IPS DF 4.7 (cell line): ENCODE measurements around the gene SMTNL2.

Source experiments
- DNase-seq: peaks from one replicate; pipeline ENCODE4 v3.0.0-alpha.2; 2013; ENCODE audit warnings: low spot score; ENCODE audit errors: extremely low read depth

The SMTNL2 gene

DNA sequence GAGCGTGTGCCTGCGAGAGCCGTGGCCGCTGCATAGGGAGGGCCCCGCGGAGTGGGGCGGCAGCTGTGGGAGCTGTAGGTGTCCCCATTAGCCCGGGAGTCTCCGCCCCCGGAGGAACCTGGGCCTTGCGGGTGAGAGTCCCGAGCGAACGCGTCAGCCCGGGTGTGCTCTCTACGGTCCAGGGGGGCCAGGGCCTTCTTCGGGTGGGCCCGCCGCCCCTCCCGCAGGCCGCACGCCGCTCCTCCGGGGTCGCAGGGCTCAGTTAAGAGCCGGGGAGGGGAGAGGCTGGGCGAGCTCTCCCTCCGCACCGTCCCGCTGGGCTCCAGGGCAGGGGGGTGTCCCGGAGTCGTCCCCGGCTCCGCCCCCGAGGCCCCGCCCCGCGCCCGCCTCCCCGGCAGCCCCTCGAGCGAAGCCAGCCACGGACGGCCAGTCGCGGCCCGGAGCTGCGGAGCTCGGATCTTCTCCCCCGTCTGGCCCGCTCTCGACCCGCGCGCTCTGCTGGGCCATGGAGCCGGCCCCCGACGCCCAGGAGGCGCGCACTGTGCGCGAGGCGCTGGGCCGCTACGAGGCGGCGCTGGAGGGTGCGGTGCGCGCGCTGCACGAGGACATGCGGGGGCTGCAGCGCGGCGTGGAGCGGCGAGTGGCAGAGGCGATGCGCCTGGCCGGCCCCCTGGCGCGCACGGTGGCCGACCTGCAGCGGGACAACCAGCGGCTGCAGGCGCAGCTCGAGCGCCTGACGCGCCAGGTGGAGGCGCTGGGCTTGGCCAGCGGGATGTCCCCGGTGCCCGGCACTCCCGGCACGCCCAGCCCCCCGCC lies at the start of gene SMTNL2:
Gene SMTNL2, plus strand, starts transcription at position 429 of the 816 bp plus-strand sequence. Its CDS starts 77 bp downstream, at position 506.
- no peak for DNase-seq

DNA sequence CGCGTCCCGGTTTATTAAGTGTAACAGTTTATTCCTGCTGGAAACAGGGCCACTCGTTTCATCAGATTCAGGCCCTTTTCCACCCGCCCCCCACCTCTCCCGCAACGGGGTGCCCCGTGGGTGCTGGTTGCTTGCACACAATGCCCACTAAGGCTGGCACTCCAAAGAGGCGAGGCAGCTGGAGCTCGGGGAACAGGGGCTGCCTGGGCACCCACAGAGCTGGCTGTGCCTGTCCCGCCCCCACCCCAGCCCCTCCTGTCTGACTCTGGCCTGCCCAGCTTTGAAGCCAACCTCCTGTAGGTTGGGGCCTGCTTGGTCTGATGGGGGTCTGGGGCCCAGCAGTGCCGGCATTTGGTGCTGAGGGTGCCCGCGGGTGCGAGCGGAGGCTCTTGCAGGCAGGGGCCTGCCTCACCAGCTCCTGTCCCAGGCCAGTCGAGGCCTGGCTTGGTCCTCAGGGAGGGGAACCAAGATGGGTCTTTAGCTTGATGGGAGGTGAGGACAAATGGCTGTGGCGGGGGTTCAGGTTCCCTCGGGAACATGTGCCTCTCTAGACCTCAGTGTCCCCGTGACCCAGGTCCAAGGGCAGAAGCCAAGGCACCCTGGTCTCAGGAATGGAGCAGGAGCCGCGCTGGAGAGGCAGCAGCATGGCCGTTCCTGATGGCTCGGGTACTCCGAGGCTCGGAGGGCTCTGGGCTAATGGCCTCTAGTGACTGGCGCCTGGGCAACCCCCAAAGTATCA lies 49.2 kb upstream of the SMTNL2 start:
- DNase-seq = no peak

GRCh38 chr17:4535667-4536258 lies 48.6 kb upstream of the SMTNL2 start:
- no peak for DNase-seq

DNA sequence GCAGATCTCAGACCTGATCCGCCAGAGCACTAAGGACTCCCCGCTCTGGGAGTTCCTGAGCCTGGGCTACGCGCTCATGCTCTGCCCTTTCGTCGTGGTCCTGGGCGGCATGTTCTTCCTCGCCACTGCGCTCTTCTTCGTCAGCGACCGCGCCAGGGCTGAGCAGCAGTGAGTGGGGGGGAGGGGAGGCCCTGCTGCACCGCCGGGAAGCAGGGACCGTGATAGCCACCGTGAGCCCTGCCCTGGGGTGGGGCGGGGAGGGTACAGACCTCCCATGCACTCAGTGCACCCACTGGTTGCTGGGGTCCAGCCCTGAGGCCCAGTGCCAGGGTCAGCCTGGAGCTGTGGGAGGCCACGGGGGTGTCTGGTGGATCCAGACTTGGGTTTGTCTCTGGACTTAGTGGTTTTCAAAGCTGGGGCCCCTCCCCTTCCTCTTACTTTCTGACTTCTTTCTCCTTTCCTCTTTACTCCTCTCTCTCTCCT lies 48.0 kb upstream of the SMTNL2 start:
- no peak for DNase-seq

DNA sequence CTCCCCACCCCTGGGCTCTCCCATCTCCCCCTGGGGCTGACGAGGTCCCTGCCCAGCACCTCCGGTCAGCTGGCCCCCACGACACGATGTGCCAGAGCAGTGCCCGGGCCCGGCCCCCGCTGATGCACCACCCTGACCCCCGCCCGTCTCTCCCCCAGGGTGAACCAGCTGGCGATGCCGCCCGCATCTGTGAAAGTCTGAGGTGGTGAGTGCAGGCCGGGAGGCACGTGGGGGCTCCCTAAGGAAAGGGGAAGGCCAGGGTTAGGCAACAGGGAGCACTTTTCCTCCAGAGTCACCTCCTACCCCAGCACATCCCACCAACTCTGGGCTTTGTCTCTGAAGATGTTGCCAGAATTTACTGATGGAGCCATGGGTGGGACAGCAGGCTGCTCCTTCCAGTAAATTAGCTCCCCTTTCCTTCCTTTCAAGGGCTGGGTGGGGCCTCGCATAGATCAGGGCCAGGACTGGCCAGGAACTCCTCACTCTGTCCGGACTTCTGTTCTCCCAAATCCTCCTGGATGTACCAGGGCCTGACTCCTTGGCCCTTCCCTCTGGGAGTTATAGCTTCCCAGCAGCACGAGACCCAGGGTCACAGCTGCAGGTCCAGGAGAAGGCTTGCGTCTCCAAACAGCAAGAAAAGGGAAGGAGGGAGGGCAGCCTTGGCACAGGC lies 47.5 kb upstream of the SMTNL2 start:
- DNase-seq = no peak

DNA sequence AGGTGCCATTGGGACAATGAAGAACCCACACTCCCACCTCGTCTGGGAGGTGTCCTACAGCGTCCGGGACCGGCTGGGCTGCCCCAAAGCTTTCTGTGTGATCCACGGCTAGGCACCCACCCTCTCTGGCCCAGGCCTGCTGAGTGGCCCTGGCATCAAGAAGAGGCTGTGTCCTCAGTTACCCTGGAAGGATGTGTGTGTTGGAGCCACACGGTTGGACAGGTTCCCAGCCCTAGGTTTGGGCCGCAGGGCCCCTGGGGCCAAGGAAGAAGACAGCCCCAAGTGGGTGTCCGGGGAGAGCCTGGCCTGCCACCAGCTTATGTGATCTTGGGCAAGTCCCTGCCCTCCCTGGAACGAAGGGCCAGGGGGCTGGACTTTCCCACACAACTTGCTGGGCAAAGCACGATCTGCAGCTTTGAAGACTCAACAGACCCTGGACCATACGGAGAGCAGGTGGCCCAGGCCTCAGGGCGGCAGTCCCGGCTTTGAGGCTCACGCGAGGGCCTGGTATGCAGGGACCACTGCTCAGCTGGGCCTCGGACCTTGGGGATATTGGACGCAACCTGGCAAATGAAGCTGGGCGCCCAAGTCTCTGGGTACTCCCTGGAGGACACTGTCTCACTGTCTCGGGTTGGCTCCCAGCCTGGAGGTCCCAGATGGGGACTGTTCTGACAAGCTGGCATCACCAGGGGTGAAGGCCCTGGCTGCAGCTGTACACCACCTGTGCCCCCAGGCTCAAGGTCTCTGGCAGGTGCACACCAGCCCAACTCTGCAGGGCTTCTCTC lies 46.7 kb upstream of the SMTNL2 start:
- no peak for DNase-seq

- no peak for DNase-seq
These were observed 45.9 kb upstream of the SMTNL2 start for GRCh38 chr17:4538236-4539002.

- DNase-seq = no peak
These were observed 45.3 kb upstream of the SMTNL2 start for GRCh38 chr17:4539025-4539424.

- no peak for DNase-seq
These were observed 44.6 kb upstream of the SMTNL2 start for GRCh38 chr17:4539576-4540223.

- no peak for DNase-seq
These were observed 44.1 kb upstream of the SMTNL2 start for GRCh38 chr17:4540224-4540651.

DNA sequence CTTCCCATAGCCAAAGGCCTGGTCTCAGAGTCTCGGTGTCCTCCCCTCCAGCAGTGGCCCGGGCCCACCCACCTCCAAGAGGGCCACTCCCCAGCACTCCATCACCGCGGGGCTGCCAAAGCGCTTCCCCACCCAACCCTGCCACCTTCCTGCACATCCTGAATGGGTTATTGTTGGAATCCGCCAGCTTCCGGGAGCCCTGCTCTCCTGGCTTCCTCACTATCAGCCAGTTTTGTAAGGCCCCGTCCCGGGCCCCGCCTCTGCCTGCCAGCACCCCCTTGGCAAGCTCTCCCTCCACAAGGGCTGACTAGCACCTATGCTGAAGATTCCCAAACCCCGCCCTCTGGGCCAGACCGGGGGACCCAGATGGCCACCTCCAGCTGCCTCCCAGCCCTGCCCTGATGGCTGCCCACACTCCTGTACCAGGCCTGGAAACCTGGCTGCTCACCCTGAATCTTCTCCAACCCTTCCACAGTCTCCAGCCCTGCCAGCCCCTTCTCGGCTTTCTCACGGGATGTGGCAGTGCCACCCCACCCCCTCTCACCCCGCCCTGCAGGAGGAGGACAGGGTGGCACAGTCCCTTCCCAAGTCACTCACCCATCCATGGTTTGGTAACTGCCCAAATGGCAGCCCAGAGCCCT lies 43.5 kb upstream of the SMTNL2 start:
- no peak for DNase-seq

- DNase-seq = no peak
These were observed 42.9 kb upstream of the SMTNL2 start for GRCh38 chr17:4541328-4542002.

DNA sequence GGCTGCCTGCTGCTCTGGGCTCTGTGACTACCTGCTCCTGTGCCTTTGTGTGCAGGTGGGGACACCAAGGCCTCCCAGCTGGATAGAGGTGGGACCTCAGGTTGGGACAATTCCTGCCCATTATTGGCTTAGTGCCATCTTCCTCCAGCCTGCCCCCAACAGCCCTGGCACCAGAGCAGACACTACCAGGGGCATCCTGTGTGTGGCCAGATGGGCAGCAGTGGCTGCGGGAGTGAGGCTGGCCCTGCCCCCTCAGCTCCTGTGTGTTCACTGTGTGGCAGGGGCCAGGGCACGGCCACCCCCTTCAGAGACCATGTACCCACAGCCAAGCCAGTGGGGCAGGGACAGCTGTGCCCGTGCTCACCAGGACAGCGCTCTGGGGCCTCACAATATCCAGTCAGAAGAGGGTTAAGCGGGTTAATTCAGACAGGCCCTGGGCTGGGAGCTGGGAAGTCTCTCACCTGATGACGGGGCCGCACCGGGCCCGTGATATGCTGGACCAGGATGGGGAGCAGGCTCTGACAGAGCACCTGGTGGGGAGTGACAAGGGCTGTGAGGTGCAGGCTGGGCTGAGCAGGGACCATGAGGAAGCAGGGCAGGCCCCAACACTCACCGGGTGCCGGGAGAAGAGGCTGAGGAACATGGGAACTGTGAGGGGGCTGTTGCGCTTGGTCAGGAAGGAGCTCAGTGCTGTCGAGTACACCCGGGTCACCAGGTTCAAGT lies 42.2 kb upstream of the SMTNL2 start:
- no peak for DNase-seq

DNA sequence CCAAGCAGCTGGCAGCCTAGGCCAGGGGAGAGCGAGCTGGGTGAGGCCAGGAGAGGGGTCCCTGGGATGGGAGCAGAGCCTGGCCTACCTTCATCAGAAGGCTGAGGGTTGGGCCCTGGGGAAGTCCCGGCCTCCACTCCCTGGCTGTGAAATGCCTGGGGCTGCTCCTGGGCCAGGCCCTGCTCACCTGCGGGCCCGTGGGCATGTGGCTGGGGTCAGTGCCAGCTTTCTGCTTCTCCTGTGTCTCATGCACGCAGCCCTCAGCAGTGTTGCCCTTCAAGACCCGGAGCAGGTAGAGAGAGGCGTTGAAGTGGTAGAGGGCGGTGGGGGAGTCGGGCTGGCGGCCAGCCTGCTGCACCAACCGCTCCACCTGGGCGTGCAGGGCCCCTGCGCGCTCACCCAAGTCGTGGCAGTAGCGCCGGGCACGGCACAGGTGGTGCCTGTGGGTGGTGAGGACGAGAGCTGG lies 41.6 kb upstream of the SMTNL2 start:
- no peak for DNase-seq

- no peak for DNase-seq
These were observed 40.7 kb upstream of the SMTNL2 start for GRCh38 chr17:4543557-4544026.

- DNase-seq = no peak
These were observed 40.0 kb upstream of the SMTNL2 start for GRCh38 chr17:4544135-4544950.

- no peak for DNase-seq
These were observed 39.4 kb upstream of the SMTNL2 start for GRCh38 chr17:4544951-4545216.
